Measurements from ENCODE around the gene P2RX5.

The P2RX5 gene

GRCh38 chr17:3739422-3740124 is 43.6 kb upstream of the P2RX5 start:
- ChIA-PET CTCF (interaction anchor here (0.6 to 9.6 kb wide), 11 partner anchors 11 to 1921 kb away, joined by 3 to 172 read pairs (median 23); partner anchors contain the start of genes HASPIN and NCBP3), POLR2A (interaction anchor here (0.6 to 0.7 kb wide), 5 partner anchors 20 to 615 kb away, joined by 3 to 5 read pairs (median 4); no protein-coding TSS in a partner anchor)
- H3K4me1 ChIP-seq (ENCODE audit: control insufficient read depth, insufficient read depth, low read length), result no peaks in the 10 kb centered on the region
- H3K9me3 ChIP-seq (ENCODE audit: control insufficient read depth, insufficient read depth, low read depth, low read length), result no peaks in the 10 kb centered on the region
- H3K4me3 ChIP-seq (ENCODE audit: low read depth, low read length), result no peak overlapping the region
- H3K36me3 ChIP-seq (ENCODE audit: control insufficient read depth in 2 of 2, insufficient read depth in 1 of 2, low read length in 2 of 2), result no peaks in the 10 kb centered on the region
- H3K27ac ChIP-seq (ENCODE audit: extremely low read depth, low read depth, low read length), result no peak overlapping the region
- no peak for TF ChIP-seq ZNF341 (tag by site-specific recombination; IDR thresholded peaks at IDR 0.05; ENCODE audit: low read depth)
- peak; percentile 41; the same call in 1 of the 2 replicates for TF ChIP-seq ZNF335 (tag by site-specific recombination; conservative IDR thresholded peaks at IDR 0.05)
- TF ChIP-seq HOXA7 (CRISPR knock-in tag; IDR thresholded peaks at IDR 0.05; ENCODE audit: borderline replicate concordance), result no peak

- no peaks in the 10 kb centered on the region for H3K9me3 ChIP-seq (ENCODE audit: control insufficient read depth, insufficient read depth, low read depth, low read length)
- H3K27ac ChIP-seq (ENCODE audit: extremely low read depth, low read depth, low read length), result no peak overlapping the region
- POLR2A ChIA-PET, result interaction anchor here (0.6 to 1.7 kb wide), 10 partner anchors 16 to 616 kb away, joined by 3 to 11 read pairs (median 4); partner anchors contain the start of genes CTNS, HASPIN, NCBP3 and SHPK
- no peaks in the 10 kb centered on the region for H3K4me1 ChIP-seq (ENCODE audit: control insufficient read depth, insufficient read depth, low read length)
- no peaks in the 10 kb centered on the region for H3K36me3 ChIP-seq (ENCODE audit: control insufficient read depth in 2 of 2, insufficient read depth in 1 of 2, low read length in 2 of 2)
- CTCF ChIA-PET, result interaction anchor here (0.6 to 9.6 kb wide), 30 partner anchors 12 to 1921 kb away, joined by 3 to 172 read pairs (median 10); partner anchors contain the start of genes HASPIN, NCBP3 and P2RX1
- no peak overlapping the region for H3K4me3 ChIP-seq (ENCODE audit: low read depth, low read length)
- TF ChIP-seq ATF2 (tag by site-specific recombination; IDR thresholded peaks at IDR 0.05; ENCODE audit: low read depth), result no peak
- no peak for TF ChIP-seq ZNF302 (tag by site-specific recombination; IDR thresholded peaks at IDR 0.05; ENCODE audit: low read depth)
- TF ChIP-seq ZNF140 (tag by site-specific recombination; IDR thresholded peaks at IDR 0.05), result no peak
- TF ChIP-seq ZFHX2 (tag by site-specific recombination; conservative IDR thresholded peaks at IDR 0.05), result peak; percentile 83
- TF ChIP-seq EGR2 (tag by site-specific recombination; IDR thresholded peaks at IDR 0.05; ENCODE audit: low read depth), result peak; percentile 71
Observed at GRCh38 chr17:3738562-3739295, 42.8 kb upstream of the P2RX5 start.

- Histone ChIP-seq H3K36me3 (ENCODE audit: control insufficient read depth in 2 of 2, insufficient read depth in 1 of 2, low read length in 2 of 2) (no peaks in the 10 kb centered on the region), H3K27ac (ENCODE audit: extremely low read depth, low read depth, low read length) (no peak overlapping the region), H3K9me3 (ENCODE audit: control insufficient read depth, insufficient read depth, low read depth, low read length) (no peaks in the 10 kb centered on the region), H3K4me1 (ENCODE audit: control insufficient read depth, insufficient read depth, low read length) (no peaks in the 10 kb centered on the region), H3K4me3 (ENCODE audit: low read depth, low read length) (no peak overlapping the region)
- ChIA-PET CTCF (interaction anchor here (0.6 to 9.6 kb wide), 16 partner anchors 12 to 339 kb away, joined by 3 to 172 read pairs (median 5); partner anchors contain the start of genes HASPIN and NCBP3), POLR2A (interaction anchor here (1.5 kb wide), 1 partner anchor 12 kb away, joined by 6 read pairs; the partner anchor contains the start of gene HASPIN)
- TF ChIP-seq ZNF398 (tag by site-specific recombination; IDR thresholded peaks at IDR 0.05) (no peak), PRDM4 (tag by site-specific recombination; IDR thresholded peaks at IDR 0.05) (no peak), ZFP41 (tag by site-specific recombination; IDR thresholded peaks at IDR 0.05; ENCODE audit: borderline replicate concordance) (no peak), CTCF (tag by site-specific recombination; IDR thresholded peaks at IDR 0.05) (no peak), ZNF157 (tag by site-specific recombination; IDR thresholded peaks at IDR 0.05) (no peak), ZNF571 (tag by site-specific recombination; IDR thresholded peaks at IDR 0.05) (no peak), ZBTB49 (tag by site-specific recombination; IDR thresholded peaks at IDR 0.05; ENCODE audit: low read depth) (no peak)
Observed at GRCh38 chr17:3735515-3735914, 39.6 kb upstream of the P2RX5 start.

Data from HEK293 (cell line).